A172 (cell line): ENCODE measurements around the gene HSD17B7. TPM values are rescaled to one million over a fixed set of nuclear protein-coding genes. Genes with fewer than 3 reads are reported as not detected.
A peak's percentile ranks its signal among the peaks of the same experiment; 100 is the strongest.
"Not testable (repeated sequence)": the region's sequence is repeated elsewhere in the genome, so short reads cannot be mapped to it uniquely, and the experiment has no call there.

ENCODE experiments used
- DNase-seq: peaks from one replicate; pipeline ENCODE4 v3.0.0-alpha.2; 2015; ENCODE audit warnings: low spot score
- total RNA-seq: library from RNA; depleted of rRNA; stranded (reverse); fragments of >200 nt; shearing (Covaris generic); gene quantifications from 2 replicates; pipeline ENCODE4 v1.2.3, GENCODE V29; 2014; rRNA removed

The HSD17B7 gene
- 23.0 and 29.7 TPM in 2 replicates for total RNA-seq

- peak; percentile 74 for DNase-seq
Measured at GRCh38 chr1:162790303-162790984, at the start of gene HSD17B7. Gene HSD17B7, plus strand, starts transcription at chr1:162790702. Its CDS starts 99 bp downstream, at chr1:162790801.

GRCh38 chr1:162740755-162741154, 49.7 kb upstream of the HSD17B7 start:
- no peak for DNase-seq

- no peak for DNase-seq
Measured at GRCh38 chr1:162741574-162741973, 48.9 kb upstream of the HSD17B7 start.

- not testable (repeated sequence) for DNase-seq
Measured at GRCh38 chr1:162746264-162746942, 44.1 kb upstream of the HSD17B7 start.

DNA sequence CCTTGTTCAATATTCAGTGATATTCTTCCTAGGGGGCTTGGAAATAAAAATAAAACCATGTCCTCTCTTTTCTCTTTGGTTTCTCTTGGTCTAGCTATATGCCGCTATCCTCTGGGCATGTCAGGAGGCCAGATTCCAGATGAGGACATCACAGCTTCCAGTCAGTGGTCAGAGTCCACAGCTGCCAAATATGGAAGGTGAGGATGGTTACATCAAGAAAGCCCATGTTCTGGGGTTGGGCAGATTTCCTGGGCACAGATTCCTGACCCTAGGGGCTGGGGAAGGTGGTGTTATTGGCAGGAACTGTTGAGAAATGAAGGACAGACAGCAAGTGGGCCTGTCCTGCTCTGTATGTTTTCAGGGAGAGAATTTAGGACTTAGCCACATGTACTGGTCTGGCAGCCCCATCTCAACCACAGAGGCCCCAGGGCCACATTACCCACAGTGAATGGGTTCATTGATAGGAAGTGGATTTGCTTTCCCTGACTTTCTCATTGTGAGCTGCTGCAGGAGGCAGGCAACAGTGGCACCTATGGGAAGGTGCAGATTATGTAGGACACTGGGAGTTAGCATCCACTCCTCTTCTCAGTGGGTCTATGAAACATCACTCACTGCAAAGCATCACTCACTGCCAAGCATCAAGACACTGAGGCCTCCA, 37.4 kb upstream of the HSD17B7 start:
- no peak for DNase-seq

- no peak for DNase-seq
Measured at GRCh38 chr1:162753998-162754585, 36.4 kb upstream of the HSD17B7 start.

- DNase-seq, result no peak
Measured at GRCh38 chr1:162755306-162755705, 35.2 kb upstream of the HSD17B7 start.

DNA sequence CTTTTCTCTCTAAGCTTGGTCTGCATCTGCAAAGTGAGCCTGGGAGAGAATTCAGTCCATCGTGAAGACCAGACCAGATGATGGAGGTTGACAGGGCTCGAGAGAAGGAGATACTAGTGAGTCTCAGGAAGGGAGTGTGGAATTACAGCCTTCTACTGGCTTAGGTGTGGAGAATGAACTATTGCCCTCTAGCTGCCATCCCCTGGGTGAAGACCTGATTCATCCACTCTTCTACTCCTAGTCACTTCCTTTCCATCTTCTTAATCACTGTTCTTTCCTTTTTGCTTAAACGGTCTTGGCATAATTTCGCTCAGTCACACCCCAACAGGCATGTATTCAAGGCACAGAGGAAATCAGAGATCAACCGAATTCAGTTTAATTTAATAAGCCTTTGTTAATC, 34.0 kb upstream of the HSD17B7 start:
- DNase-seq, result peak; percentile 64

GRCh38 chr1:162757476-162757875, 33.0 kb upstream of the HSD17B7 start:
- no peak for DNase-seq

DNA sequence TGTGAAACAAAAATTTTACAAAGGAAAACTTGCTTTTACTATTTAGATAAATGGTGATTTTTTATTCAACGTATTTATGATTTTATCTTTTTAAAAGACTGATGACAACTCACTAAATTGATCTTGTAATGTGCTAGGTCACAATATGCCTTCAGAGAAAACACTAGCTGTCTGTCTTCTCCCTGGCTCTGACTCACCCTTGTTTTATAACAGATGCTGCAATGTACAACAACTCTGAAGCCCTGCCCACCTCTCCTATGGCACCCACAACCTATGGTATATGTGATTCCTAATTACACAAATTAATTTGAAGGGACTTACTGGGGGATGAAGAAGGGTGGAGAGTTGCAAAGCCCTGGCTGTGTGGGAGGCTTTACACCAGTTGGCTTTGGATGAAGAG, 24.7 kb upstream of the HSD17B7 start:
- no peak for DNase-seq

- no peak for DNase-seq
Measured at GRCh38 chr1:162772571-162773154, 17.8 kb upstream of the HSD17B7 start.

DNA sequence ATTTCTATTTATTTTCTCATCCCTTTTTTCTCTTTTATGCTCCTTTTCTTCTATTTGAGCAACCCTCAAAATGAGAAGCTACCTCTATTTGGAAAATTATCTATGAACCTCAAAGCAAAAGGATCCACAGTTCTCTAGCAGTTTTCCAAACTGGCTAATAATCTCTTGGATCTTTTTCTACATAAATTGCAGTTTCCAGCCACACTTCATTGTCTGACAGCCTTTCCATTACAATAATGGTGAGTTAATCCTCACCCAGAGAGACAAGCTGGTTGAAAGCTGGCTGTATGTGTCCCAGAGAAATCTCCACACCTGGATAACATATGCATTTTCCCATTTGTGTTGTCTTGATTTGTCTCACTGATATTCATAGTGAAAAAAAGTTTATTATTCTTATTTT, 16.5 kb upstream of the HSD17B7 start:
- DNase-seq, result no peak

DNA sequence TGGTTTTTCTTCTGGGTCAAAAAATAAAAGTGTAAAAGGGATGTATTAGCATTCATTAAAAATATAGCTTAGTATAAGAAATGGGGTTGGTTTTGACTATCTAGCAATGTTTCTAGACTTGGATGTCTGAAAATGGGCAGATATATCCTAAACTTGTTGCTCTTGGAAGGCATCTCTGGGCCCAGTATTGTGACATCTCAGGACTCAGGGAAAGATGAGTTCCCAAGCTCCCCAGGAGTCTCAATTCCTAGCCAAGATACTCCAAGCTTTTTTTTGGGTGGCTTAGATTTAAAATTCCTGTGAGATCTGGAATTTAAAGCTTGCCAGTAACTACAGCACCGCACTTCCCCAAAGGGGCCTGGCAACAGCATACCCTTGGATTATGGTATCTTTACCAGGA, 11.5 kb upstream of the HSD17B7 start:
- DNase-seq, result no peak

- no peak for DNase-seq
Measured at GRCh38 chr1:162782671-162783070, 7.8 kb upstream of the HSD17B7 start.

GRCh38 chr1:162784926-162785325, 5.6 kb upstream of the HSD17B7 start:
- not testable (repeated sequence) for DNase-seq

DNA sequence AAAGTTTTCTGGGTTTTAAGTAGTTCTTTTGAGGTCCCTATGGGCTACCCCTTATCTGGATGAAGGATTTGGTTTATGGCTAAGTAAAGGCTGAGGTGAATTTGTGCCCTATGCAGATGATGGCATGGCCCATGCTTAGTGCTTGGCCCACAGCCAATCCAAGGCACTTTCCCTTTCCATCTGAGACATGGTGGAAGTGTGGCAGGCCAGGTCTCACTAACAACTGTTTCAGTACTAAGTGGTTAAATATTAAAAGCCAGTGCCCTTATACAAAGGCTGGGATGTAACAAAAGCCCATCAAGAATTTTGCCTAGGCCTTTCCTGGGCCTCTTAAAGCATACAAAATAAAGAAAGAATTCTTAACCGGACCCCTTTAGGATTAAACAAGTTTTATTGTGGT, 1.7 kb upstream of the HSD17B7 start:
- DNase-seq, result not testable (repeated sequence)

GRCh38 chr1:162790985-162791357, 469 bp downstream of the HSD17B7 start:
- peak; percentile 23 for DNase-seq

DNA sequence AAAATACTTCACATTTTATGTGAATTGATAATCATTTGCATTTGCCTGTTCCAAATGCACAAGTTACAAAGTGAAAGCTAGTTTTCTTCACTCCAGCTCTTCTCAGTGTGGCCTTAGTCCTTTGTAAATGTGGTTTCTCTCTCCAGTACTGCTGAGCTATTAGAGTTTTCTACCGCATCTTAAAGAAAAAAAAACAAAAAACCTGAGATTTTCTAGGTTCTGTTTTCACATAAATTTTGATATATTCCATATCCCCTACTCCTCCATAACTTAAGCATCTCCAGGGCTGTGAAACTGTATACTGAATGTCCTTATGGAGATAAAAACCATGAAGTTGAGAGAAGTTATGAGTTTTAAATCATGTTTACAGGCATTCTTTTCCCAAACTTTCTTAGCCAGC, 3.8 kb downstream of the HSD17B7 start:
- DNase-seq, result not testable (repeated sequence)

- DNase-seq, result not testable (repeated sequence)
Measured at GRCh38 chr1:162796617-162797279, 6.2 kb downstream of the HSD17B7 start.

DNA sequence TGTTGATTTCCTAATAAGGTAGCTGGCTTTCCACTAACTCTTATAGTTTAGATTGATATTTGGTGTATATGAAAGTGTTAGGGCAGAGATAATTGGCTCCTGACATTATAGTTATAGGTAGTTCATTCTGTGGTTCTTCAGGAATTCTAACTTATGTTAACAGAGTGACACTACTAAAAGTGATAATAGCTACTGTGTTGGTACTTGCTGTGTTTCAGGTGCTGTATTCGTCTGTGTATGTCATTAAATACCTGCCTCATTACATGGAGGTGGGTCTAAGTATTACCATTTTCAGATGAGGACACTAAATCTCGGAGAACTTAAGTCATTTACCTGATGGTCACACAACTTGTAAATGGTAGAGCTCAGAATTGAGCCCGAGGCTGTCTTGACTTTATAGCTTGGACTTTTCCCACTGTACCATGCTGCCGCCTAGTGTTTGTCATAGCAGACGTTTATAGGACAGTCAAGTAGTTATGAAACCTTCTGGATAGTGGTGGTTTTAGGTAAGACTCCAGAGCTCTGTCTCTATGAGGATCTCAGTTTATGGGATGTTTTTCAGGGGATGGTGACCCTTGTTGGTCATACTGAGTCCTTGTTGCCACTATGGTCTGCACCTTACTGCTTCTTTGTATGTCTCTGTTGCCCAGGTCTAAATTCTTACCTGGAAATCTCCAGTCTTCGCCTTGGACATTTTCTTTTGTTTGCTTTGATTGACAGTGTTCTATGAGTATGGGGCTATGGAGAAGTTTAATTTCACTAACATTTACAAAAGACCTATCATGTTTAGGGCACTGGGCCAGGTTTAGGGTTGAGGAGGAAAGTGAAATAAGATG, 9.7 kb downstream of the HSD17B7 start:
- peak; percentile 69 for DNase-seq

GRCh38 chr1:162807503-162807902, 17.0 kb downstream of the HSD17B7 start:
- DNase-seq, result not testable (repeated sequence)
